Epithelial cell of esophagus (primary cell): ENCODE results near the gene KCNMA1.

ENCODE experiments used
- DNase-seq: peaks from one replicate; pipeline ENCODE4 v3.0.0; 2010; ENCODE audit warnings: low read depth
- H3K4me3 ChIP-seq: 2 replicates; pipeline ENCODE4 v1.5.1; 2011; ENCODE audit warnings: mild to moderate bottlenecking, low read length, control low read depth
- CTCF ChIP-seq: IDR thresholded peaks from 2 replicates; pipeline ENCODE4 v1.5.1; 2011; ENCODE audit warnings: low read depth, mild to moderate bottlenecking, low read length, control low read depth, inconsistent platforms; ENCODE audit not compliant: insufficient read depth; ENCODE audit errors: missing control alignments

KCNMA1 gene

DNA sequence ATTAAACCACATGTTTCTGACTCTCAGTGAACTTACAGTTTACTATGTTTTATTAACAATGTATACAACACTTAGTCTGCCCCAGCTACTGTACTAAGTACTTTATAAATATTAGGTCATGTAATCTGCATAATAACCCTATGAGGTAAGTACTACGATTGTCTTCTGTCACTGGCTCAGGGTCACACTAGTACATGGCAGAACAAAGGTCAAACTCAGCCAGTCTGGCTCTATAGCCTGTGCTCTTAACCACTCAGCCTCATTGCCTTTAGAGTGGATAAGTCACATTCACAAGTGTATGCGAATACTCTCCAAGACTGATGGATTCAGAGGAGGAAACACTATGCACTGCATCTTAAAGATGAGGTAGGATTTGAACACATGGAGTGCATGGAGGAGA is 252.3 kb downstream of the KCNMA1 start:
- H3K4me3 ChIP-seq = no peak overlapping the region
- no peak for TF ChIP-seq CTCF

GRCh38 chr10:77383861-77384553 is 253.6 kb downstream of the KCNMA1 start:
- DNase-seq = no peak
- no peak for TF ChIP-seq CTCF
- H3K4me3 ChIP-seq = no peak overlapping the region

More for the DNA sequence above, 252.3 kb downstream of the KCNMA1 start:
- DNase-seq = no peak

- TF ChIP-seq CTCF = no peak
- DNase-seq = no peak
- H3K4me3 ChIP-seq = no peak overlapping the region
Observed at GRCh38 chr10:77381750-77382149, 255.9 kb downstream of the KCNMA1 start.

DNA sequence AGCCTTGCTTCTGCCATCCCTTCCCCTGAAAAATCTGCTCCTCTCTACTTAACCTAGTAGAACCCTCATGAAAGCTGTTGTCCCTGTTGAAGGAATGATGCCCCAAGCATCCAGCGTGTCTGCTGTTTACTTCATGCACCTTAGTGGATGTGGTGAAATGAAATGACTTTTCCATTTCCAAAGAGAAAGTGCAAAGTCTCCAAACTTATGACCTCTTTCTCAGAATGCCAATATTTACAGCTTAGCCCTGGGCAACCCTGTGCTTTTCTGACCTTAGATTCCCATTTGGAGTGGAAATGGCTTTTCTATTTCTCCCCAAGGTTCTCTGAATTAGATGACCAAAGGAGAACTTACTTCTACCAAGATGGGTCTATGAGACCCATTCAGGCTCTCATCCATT is 256.9 kb downstream of the KCNMA1 start:
- TF ChIP-seq CTCF = no peak
- H3K4me3 ChIP-seq = no peak overlapping the region
- no peak for DNase-seq

DNA sequence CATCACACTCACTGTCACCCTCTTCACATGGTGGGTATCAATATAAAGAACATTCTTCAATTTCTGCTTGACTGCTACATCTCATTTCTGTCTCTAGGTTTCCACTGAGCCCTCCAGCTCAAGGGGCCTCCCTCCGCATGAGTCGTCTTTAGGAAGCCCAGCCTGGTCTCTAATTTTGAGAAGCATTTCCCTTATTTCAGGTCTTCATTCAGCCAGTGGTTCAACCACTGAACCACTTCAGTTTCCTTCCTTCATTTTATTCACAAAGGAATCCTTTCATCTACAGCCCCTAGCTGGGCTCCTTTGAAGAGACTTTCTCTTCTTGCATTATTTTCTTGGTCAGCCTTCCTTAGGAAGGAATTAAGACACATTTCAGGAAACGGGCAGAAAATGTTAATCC is 257.4 kb downstream of the KCNMA1 start:
- TF ChIP-seq CTCF = no peak
- no peak overlapping the region for H3K4me3 ChIP-seq
- DNase-seq = no peak

- no peak for DNase-seq
- TF ChIP-seq CTCF = no peak
- H3K4me3 ChIP-seq = no peak overlapping the region
Observed at GRCh38 chr10:77378366-77379349, 258.9 kb downstream of the KCNMA1 start.
